Endothelial cell of umbilical vein (primary cell): ENCODE results near the gene IYD. TPM values are rescaled to one million over a fixed set of nuclear protein-coding genes. Genes with fewer than 3 reads are reported as not detected.

Source experiments
- BruUV-seq: library from RNA; stranded (reverse); fragments of 400-500 nt; replicated peaks from 2 replicates; lab custom pipeline; 2021; lab: Mats Ljungman, UMichigan
- CTCF ChIA-PET: fragments of 300-600, 350-600 bp; sonication (Branson Sonifier 250); formaldehyde crosslinking; loops from one replicate; lab custom pipeline; 2021; ENCODE audit warnings: antibody characterized with exemption, inconsistent platforms; lab: Charles Lee
- POLR2A ChIA-PET: fragments of 300-600, 350-600 bp; sonication (Branson Sonifier 250); formaldehyde crosslinking; loops from one replicate; lab custom pipeline; 2021; ENCODE audit warnings: antibody characterized with exemption, inconsistent platforms; lab: Charles Lee
- DNase-seq: peaks from one replicate; pipeline ENCODE4 v3.0.0-alpha.2; 2011; ENCODE audit warnings: low read depth, low spot score
- FAIRE-seq: peaks from 2 replicates; lab custom pipeline; 2011; peaks lifted over from hg19 to GRCh38; lab: Jason Lieb, UNC
- H2AFZ ChIP-seq: 2 replicates; pipeline ENCODE4 v1.6.0; 2012; ENCODE audit warnings: low read depth, low read length, control low read depth, inconsistent platforms
- H3K27ac ChIP-seq: 2 replicates; pipeline ENCODE4 v1.5.1; 2011; ENCODE audit warnings: low read depth, mild to moderate bottlenecking, control low read depth, low read length, moderate library complexity; ENCODE audit not compliant: insufficient read depth
- H3K27me3 ChIP-seq, 2 experiments: 2 replicates each; pipeline versions ENCODE4 v1.6.0 to v1.6.1; 2011; ENCODE audit warnings: low read length in 2 of 2, mixed read lengths in 1 of 2; ENCODE audit not compliant: control insufficient read depth in 2 of 2, insufficient read depth in 2 of 2
- H3K36me3 ChIP-seq, 2 experiments: 2 replicates in 1 of 2; 3 replicates in 1 of 2; pipeline ENCODE4 v1.5.1; 2011; ENCODE audit warnings: low read length in 2 of 2, mild to moderate bottlenecking in 1 of 2, moderate library complexity in 1 of 2; ENCODE audit not compliant: control insufficient read depth in 2 of 2, insufficient read depth in 2 of 2; ENCODE audit errors: extremely low read depth in 1 of 2
- H3K4me1 ChIP-seq: 3 replicates; pipeline ENCODE4 v1.5.1; 2011; ENCODE audit warnings: mild to moderate bottlenecking, low read length; ENCODE audit not compliant: control insufficient read depth, insufficient read depth; ENCODE audit errors: extremely low read depth
- H3K4me2 ChIP-seq: 2 replicates; pipeline ENCODE4 v1.6.1; 2011; ENCODE audit warnings: low read length, control low read depth, mixed read lengths; ENCODE audit not compliant: insufficient read depth
- H3K4me3 ChIP-seq, 3 experiments: fragments of 200-600 bp in 1 of 3; sonication (generic), shearing (Covaris generic) in 1 of 3; replicated peaks in 1 of 3; 2 replicates each; pipeline ENCODE4 v1.5.1; 2011 to 2016; ENCODE audit warnings: control low read depth in 3 of 3, low read length in 3 of 3, mild to moderate bottlenecking in 2 of 3, inconsistent platforms in 1 of 3, low read depth in 1 of 3, moderate library complexity in 1 of 3; ENCODE audit not compliant: insufficient read depth in 1 of 3
- H3K79me2 ChIP-seq: 2 replicates; pipeline ENCODE4 v1.6.0; 2012; ENCODE audit warnings: low read length, inconsistent platforms; ENCODE audit not compliant: control insufficient read depth, insufficient read depth
- H3K9ac ChIP-seq: replicated peaks from 2 replicates; pipeline ENCODE3; 2011; ENCODE audit warnings: low read length, control low read depth; ENCODE audit not compliant: insufficient read depth; ENCODE audit errors: extremely low read depth
- H3K9me1 ChIP-seq: replicated peaks from 3 replicates; pipeline ENCODE4 v1.6.0; 2011; ENCODE audit warnings: mild to moderate bottlenecking, low read length; ENCODE audit not compliant: control insufficient read depth, insufficient read depth; ENCODE audit errors: extremely low read depth
- H3K9me3 ChIP-seq: replicated peaks from 2 replicates; pipeline ENCODE4 v1.5.1; 2012; ENCODE audit warnings: low read length, inconsistent platforms; ENCODE audit not compliant: control insufficient read depth, insufficient read depth
- H4K20me1 ChIP-seq: replicated peaks from 2 replicates; pipeline ENCODE3; 2011; ENCODE audit warnings: mild to moderate bottlenecking, low read length; ENCODE audit not compliant: control insufficient read depth, insufficient read depth; ENCODE audit errors: extremely low read depth
- CTCF ChIP-seq, 2 donors: IDR thresholded peaks; 1 replicate in 1 of 2; 2 replicates in 1 of 2; pipeline ENCODE4 v1.5.1; 2011; ENCODE audit warnings: low read length in 2 of 2, mild to moderate bottlenecking in 2 of 2, moderate library complexity in 2 of 2, control low read depth in 1 of 2, inconsistent platforms in 1 of 2, low read depth in 1 of 2; ENCODE audit not compliant: insufficient read depth in 1 of 2; ENCODE audit errors: extremely low read depth in 1 of 2
- EZH2 ChIP-seq: IDR thresholded peaks from 2 replicates; pipeline ENCODE4 v1.6.1; 2012; ENCODE audit warnings: borderline replicate concordance, low read depth, mild to moderate bottlenecking, moderate library complexity, low read length, inconsistent platforms; ENCODE audit not compliant: severe bottlenecking
- FOS ChIP-seq: IDR thresholded peaks from 2 replicates; pipeline ENCODE4 v1.6.1; 2011; ENCODE audit warnings: mild to moderate bottlenecking, low read length, moderate library complexity, borderline replicate concordance; ENCODE audit not compliant: insufficient read depth
- GATA2 ChIP-seq: IDR thresholded peaks from 2 replicates; pipeline ENCODE4 v1.7.0; 2011; ENCODE audit warnings: low read depth, mild to moderate bottlenecking, moderate library complexity, mixed read lengths, low read length; ENCODE audit not compliant: insufficient read length, insufficient read depth
- JUN ChIP-seq: IDR thresholded peaks from 2 replicates; pipeline ENCODE4 v1.6.1; 2011; ENCODE audit warnings: borderline replicate concordance, low read depth; ENCODE audit not compliant: insufficient read length, insufficient read depth
- MAX ChIP-seq: IDR thresholded peaks from 2 replicates; pipeline ENCODE4 v1.6.1; 2011; ENCODE audit not compliant: insufficient read depth, insufficient read length
- MYC ChIP-seq: IDR thresholded peaks from one replicate; pipeline ENCODE4 v1.6.1; 2011; ENCODE audit warnings: mild to moderate bottlenecking, low read depth, low read length
- POLR2A ChIP-seq: IDR thresholded peaks from 2 replicates; pipeline ENCODE4 v1.6.1; 2012; ENCODE audit warnings: low read depth, mild to moderate bottlenecking, control low read depth, low read length
- POLR2AphosphoS5 ChIP-seq: IDR thresholded peaks from 2 replicates; pipeline ENCODE4 v1.6.1; 2012; ENCODE audit warnings: low read depth, mild to moderate bottlenecking, control low read depth, low read length, moderate library complexity; ENCODE audit not compliant: insufficient read depth
- dilution Hi-C: fragments of 300-500 bp; cut with MboI; formaldehyde crosslinking; loops from one replicate; pipeline ENCODE4 v1.15.0; 2019; ENCODE audit warnings: low sequenced_read_pairs; ENCODE audit not compliant: extremely low pct_ligation_motif_present
- intact Hi-C: fragments of 100-400 bp; cut with micrococcal nuclease; formaldehyde crosslinking; loops from one replicate; pipeline ENCODE4 v1.10.0; 2022
- polyA plus RNA-seq, 4 experiments: library from polyadenylated mRNA; depleted of rRNA in 3 of 4; stranded (reverse) in 3 of 4; unstranded in 1 of 4; fragments of >200 nt; gene quantifications; 2 replicates each; pipeline versions ENCODE4 v1.2.1 to v1.2.3, GENCODE V29; 2011 to 2012; ENCODE audit warnings: missing spikeins in 1 of 4
- total RNA-seq: library from RNA; stranded (reverse); gene quantifications from 2 replicates; pipeline ENCODE4 v1.2.3, GENCODE V29; 2021

The IYD gene
- total and polyA plus RNA-seq, 2 donors (not counting 3 experiments of a cell fraction or from before 2014, with no cell fraction given) = not detected

GRCh38 chr6:150443621-150444020, 74.8 kb downstream of the IYD start:
- no peak for FAIRE-seq
- POLR2A ChIA-PET = no interaction called here

More at GRCh38 chr6:150443621-150444020, 74.8 kb downstream of the IYD start:
- Histone ChIP-seq H3K4me1 (no peaks in the 10 kb centered on the region), H4K20me1 (no peaks in the 10 kb centered on the region), H3K79me2 (no peaks in the 10 kb centered on the region), H3K9me1 (no peaks in the 10 kb centered on the region), H2AFZ (no peak overlapping the region), H3K4me3 (no peak overlapping the region), H3K9me3 (no peaks in the 10 kb centered on the region), H3K27ac (no peak overlapping the region), H3K4me2 (no peak overlapping the region), H3K27me3 (peaks cover 0 to 14% of the 10 kb centered on the region in 2 experiments), H3K9ac (no peak overlapping the region), H3K36me3 (no peaks in the 10 kb centered on the region)
- no peak for TF ChIP-seq CTCF (IDR thresholded peaks at IDR 0.05; ENCODE audit: extremely low read depth in 1 of 2, insufficient read depth in 1 of 2, low read depth in 1 of 2, low read length in 2 of 2)
- TF ChIP-seq GATA2 = no peak
- TF ChIP-seq POLR2A = no peak
- TF ChIP-seq EZH2 = no peak
- TF ChIP-seq MYC = no peak
- no peak for TF ChIP-seq FOS
- no peak for TF ChIP-seq POLR2AphosphoS5
- TF ChIP-seq JUN = no peak
- TF ChIP-seq MAX = no peak
- CTCF ChIA-PET = no interaction called here
- dilution Hi-C loops = no loop called here
- intact Hi-C loops = no loop called here
- no TSS peak for BruUV-seq
- DNase-seq = no peak
